WTC11 (cell line): ENCODE data around the gene MYO1A. TPM values are rescaled to one million over a fixed set of nuclear protein-coding genes. Genes with fewer than 3 reads are reported as not detected.
"Not testable (repeated sequence)": the region's sequence is repeated elsewhere in the genome, so short reads cannot be mapped to it uniquely, and the experiment has no call there.

Experiments
- ATAC-seq: fragments of 200-7000 bp; cut with Tn5 transposase; 2 replicates; pipeline ENCODE4 v1.10.0; 2021; ENCODE audit warnings: mild to moderate bottlenecking, moderate library complexity
- CTCF ChIA-PET: fragments of 300-600 bp; sonication (Branson Sonifier 250); formaldehyde crosslinking; loops from one replicate; lab custom pipeline; 2021; ENCODE audit warnings: antibody characterized with exemption; lab: Charles Lee
- POLR2A ChIA-PET: fragments of 350-600 bp; sonication (Branson Sonifier 250); formaldehyde crosslinking; loops from one replicate; lab custom pipeline; 2021; ENCODE audit warnings: antibody characterized with exemption; lab: Charles Lee
- DNase-seq: peaks from one replicate; pipeline ENCODE4 v3.0.0; 2021; ENCODE audit warnings: low spot score
- H3K27ac Mint-ChIP-seq: 2 replicates; pipeline ENCODE4 v1.8.0; 2021; ENCODE audit warnings: mixed read lengths
- H3K27me3 Mint-ChIP-seq: 2 replicates; pipeline ENCODE4 v1.8.0; 2021; ENCODE audit warnings: low read depth, mild to moderate bottlenecking, moderate library complexity, mixed read lengths
- H3K36me3 Mint-ChIP-seq: 2 replicates; pipeline ENCODE4 v1.8.0; 2021; ENCODE audit warnings: mixed read lengths
- H3K4me1 Mint-ChIP-seq: 2 replicates; pipeline ENCODE4 v1.8.0; 2022; ENCODE audit warnings: mixed read lengths
- H3K4me3 Mint-ChIP-seq: 2 replicates; pipeline ENCODE4 v1.8.0; 2021; ENCODE audit warnings: mild to moderate bottlenecking, moderate library complexity, mixed read lengths
- H3K9me3 Mint-ChIP-seq: 2 replicates; pipeline ENCODE4 v1.8.0; 2021; ENCODE audit warnings: mixed read lengths
- ATF1 ChIP-seq: sonication (generic); formaldehyde crosslinking; IDR thresholded peaks from 2 replicates; pipeline ENCODE4 v1.8.1; 2023; ENCODE audit warnings: mild to moderate bottlenecking, moderate library complexity, missing genetic modification reagents
- CDX4 ChIP-seq: fragments of 250-450 bp; sonication (Bioruptor Pico); IDR thresholded peaks from 2 replicates; pipeline ENCODE4 v1.9.0; 2021; ENCODE audit warnings: moderate library complexity, mild to moderate bottlenecking, inconsistent platforms, borderline replicate concordance
- CREB1 ChIP-seq: sonication (generic); formaldehyde crosslinking; IDR thresholded peaks from 2 replicates; pipeline ENCODE4 v1.8.0; 2023; ENCODE audit warnings: mild to moderate bottlenecking, missing genetic modification reagents
- EMX1 ChIP-seq: fragments of 250-450 bp; sonication (Bioruptor Pico); IDR thresholded peaks from 2 replicates; pipeline ENCODE4 v1.8.0; 2021; ENCODE audit warnings: mild to moderate bottlenecking
- ESRRA ChIP-seq: sonication (generic); formaldehyde crosslinking; IDR thresholded peaks from 2 replicates; pipeline ENCODE4 v1.8.1; 2022; ENCODE audit warnings: mild to moderate bottlenecking, missing genetic modification reagents, borderline replicate concordance
- GTF2I ChIP-seq: fragments of 250-450 bp; sonication (Bioruptor Pico); conservative IDR thresholded peaks from 2 replicates; pipeline ENCODE4 v1.4.0; 2021; ENCODE audit warnings: mild to moderate bottlenecking
- NFYB ChIP-seq: sonication (generic); formaldehyde crosslinking; conservative IDR thresholded peaks from 2 replicates; pipeline ENCODE4 v1.8.0; 2022; ENCODE audit warnings: low read depth, missing genetic modification reagents
- NR2C2 ChIP-seq: sonication (generic); formaldehyde crosslinking; IDR thresholded peaks from 2 replicates; pipeline ENCODE4 v1.8.0; 2022; ENCODE audit warnings: mild to moderate bottlenecking, missing genetic modification reagents
- SMAD4 ChIP-seq: sonication (generic); formaldehyde crosslinking; IDR thresholded peaks from 2 replicates; pipeline ENCODE4 v1.8.0; 2022; ENCODE audit warnings: mild to moderate bottlenecking, missing genetic modification reagents
- USF2 ChIP-seq: sonication (generic); formaldehyde crosslinking; IDR thresholded peaks from 2 replicates; pipeline ENCODE4 v1.8.1; 2023; ENCODE audit warnings: mild to moderate bottlenecking, missing genetic modification reagents, moderate library complexity
- ZNF317 ChIP-seq: sonication (generic); formaldehyde crosslinking; IDR thresholded peaks from 2 replicates; pipeline ENCODE4 v1.8.1; 2023; ENCODE audit warnings: low read depth, mild to moderate bottlenecking, moderate library complexity, missing genetic modification reagents, borderline replicate concordance
- ZNF671 ChIP-seq: fragments of 250-450 bp; sonication (Bioruptor Pico); IDR thresholded peaks from 2 replicates; pipeline ENCODE4 v1.8.0; 2021; ENCODE audit warnings: mild to moderate bottlenecking
- ZSCAN18 ChIP-seq: fragments of 250-450 bp; sonication (Bioruptor Pico); IDR thresholded peaks from 2 replicates; pipeline ENCODE4 v2.1.2; 2022; ENCODE audit warnings: mild to moderate bottlenecking, moderate library complexity
- total RNA-seq: library from RNA; stranded (reverse); gene quantifications from 3 replicates; pipeline ENCODE4 v1.2.3, GENCODE V29; 2021
- TF ChIP-seq, protein P1 (sequence below): sonication (generic); formaldehyde crosslinking; IDR thresholded peaks from 2 replicates; pipeline ENCODE4 v1.8.0; 2022; ENCODE audit warnings: mild to moderate bottlenecking, missing genetic modification reagents
- TF ChIP-seq, protein P2 (sequence below): sonication (generic); formaldehyde crosslinking; IDR thresholded peaks from 2 replicates; pipeline ENCODE4 v1.8.1; 2023; ENCODE audit warnings: mild to moderate bottlenecking, missing genetic modification reagents, borderline replicate concordance
- TF ChIP-seq, protein P3 (sequence below): sonication (generic); formaldehyde crosslinking; conservative IDR thresholded peaks from 2 replicates; pipeline ENCODE4 v1.8.1; 2023; ENCODE audit warnings: mild to moderate bottlenecking, low read depth, missing genetic modification reagents, moderate library complexity

Gene MYO1A
- total RNA-seq, 1 experiment from 2014 or later = 0.87 TPM

GRCh38 chr12:57025196-57025595 is 24.7 kb downstream of the MYO1A start:
- ChIA-PET CTCF (interaction anchor here (1.3 to 2.0 kb wide), 4 partner anchors 24 to 102 kb away, joined by 4 to 8 read pairs (median 6); no protein-coding TSS in a partner anchor), POLR2A (no interaction called here)
- peaks cover 3% of the 10 kb centered on the region; the same call in 1 of the 2 replicates for H3K27me3 Mint-ChIP-seq

DNA sequence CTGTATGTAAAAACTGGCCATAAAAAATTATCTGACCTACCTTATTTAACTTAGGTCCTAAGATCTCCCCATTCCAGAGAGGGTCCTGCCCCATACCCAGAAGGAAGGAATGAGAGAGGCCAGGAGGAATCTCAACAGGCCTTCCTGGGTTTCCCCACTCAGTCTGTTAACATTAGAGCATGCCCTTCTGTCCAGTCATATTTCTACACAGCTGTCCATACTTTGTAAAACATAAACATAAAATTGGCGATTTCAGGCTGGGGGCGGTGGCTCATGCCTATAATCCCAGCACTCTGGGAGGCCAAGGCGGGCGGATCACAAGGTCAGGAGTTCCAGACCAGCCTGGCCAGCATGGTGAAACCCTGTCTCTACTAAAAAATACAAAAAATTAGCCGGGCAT is 27.6 kb downstream of the MYO1A start:
- POLR2A ChIA-PET, H3K36me3 Mint-ChIP-seq, H3K4me1 Mint-ChIP-seq, ATAC-seq, H3K4me3 Mint-ChIP-seq, H3K27me3 Mint-ChIP-seq, DNase-seq, H3K27ac Mint-ChIP-seq, H3K9me3 Mint-ChIP-seq: not testable (repeated sequence)
- CTCF ChIA-PET = interaction anchor here (1.1 kb wide), 1 partner anchor 9 kb away, joined by 4 read pairs; no protein-coding TSS in a partner anchor

More at GRCh38 chr12:57025196-57025595, 24.7 kb downstream of the MYO1A start:
- H3K36me3 Mint-ChIP-seq = no peaks in the 10 kb centered on the region
- H3K4me3 Mint-ChIP-seq = no peak overlapping the region
- peaks cover 8% of the 10 kb centered on the region for H3K4me1 Mint-ChIP-seq
- TF ChIP-seq CDX4 (CRISPR knock-in tag) = no peak
- TF ChIP-seq ESRRA (CRISPR knock-in tag) = no peak
- TF ChIP-seq CREB1 = no peak
- TF ChIP-seq ATF1 (CRISPR knock-in tag) = no peak
- TF ChIP-seq SMAD4 (CRISPR knock-in tag) = no peak
- TF ChIP-seq, protein P1, sequence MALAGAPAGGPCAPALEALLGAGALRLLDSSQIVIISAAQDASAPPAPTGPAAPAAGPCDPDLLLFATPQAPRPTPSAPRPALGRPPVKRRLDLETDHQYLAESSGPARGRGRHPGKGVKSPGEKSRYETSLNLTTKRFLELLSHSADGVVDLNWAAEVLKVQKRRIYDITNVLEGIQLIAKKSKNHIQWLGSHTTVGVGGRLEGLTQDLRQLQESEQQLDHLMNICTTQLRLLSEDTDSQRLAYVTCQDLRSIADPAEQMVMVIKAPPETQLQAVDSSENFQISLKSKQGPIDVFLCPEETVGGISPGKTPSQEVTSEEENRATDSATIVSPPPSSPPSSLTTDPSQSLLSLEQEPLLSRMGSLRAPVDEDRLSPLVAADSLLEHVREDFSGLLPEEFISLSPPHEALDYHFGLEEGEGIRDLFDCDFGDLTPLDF (CRISPR knock-in tag) = no peak
- TF ChIP-seq NFYB (CRISPR knock-in tag) = no peak
- TF ChIP-seq ZNF317 (CRISPR knock-in tag) = no peak
- no peak for TF ChIP-seq EMX1
- no peak for TF ChIP-seq ZNF671 (CRISPR knock-in tag)
- no peak for TF ChIP-seq USF2 (CRISPR knock-in tag)
- no peak for TF ChIP-seq NR2C2 (CRISPR knock-in tag)
- TF ChIP-seq, protein P2, sequence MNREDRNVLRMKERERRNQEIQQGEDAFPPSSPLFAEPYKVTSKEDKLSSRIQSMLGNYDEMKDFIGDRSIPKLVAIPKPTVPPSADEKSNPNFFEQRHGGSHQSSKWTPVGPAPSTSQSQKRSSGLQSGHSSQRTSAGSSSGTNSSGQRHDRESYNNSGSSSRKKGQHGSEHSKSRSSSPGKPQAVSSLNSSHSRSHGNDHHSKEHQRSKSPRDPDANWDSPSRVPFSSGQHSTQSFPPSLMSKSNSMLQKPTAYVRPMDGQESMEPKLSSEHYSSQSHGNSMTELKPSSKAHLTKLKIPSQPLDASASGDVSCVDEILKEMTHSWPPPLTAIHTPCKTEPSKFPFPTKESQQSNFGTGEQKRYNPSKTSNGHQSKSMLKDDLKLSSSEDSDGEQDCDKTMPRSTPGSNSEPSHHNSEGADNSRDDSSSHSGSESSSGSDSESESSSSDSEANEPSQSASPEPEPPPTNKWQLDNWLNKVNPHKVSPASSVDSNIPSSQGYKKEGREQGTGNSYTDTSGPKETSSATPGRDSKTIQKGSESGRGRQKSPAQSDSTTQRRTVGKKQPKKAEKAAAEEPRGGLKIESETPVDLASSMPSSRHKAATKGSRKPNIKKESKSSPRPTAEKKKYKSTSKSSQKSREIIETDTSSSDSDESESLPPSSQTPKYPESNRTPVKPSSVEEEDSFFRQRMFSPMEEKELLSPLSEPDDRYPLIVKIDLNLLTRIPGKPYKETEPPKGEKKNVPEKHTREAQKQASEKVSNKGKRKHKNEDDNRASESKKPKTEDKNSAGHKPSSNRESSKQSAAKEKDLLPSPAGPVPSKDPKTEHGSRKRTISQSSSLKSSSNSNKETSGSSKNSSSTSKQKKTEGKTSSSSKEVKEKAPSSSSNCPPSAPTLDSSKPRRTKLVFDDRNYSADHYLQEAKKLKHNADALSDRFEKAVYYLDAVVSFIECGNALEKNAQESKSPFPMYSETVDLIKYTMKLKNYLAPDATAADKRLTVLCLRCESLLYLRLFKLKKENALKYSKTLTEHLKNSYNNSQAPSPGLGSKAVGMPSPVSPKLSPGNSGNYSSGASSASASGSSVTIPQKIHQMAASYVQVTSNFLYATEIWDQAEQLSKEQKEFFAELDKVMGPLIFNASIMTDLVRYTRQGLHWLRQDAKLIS (CRISPR knock-in tag) = no peak
- TF ChIP-seq, protein P3, sequence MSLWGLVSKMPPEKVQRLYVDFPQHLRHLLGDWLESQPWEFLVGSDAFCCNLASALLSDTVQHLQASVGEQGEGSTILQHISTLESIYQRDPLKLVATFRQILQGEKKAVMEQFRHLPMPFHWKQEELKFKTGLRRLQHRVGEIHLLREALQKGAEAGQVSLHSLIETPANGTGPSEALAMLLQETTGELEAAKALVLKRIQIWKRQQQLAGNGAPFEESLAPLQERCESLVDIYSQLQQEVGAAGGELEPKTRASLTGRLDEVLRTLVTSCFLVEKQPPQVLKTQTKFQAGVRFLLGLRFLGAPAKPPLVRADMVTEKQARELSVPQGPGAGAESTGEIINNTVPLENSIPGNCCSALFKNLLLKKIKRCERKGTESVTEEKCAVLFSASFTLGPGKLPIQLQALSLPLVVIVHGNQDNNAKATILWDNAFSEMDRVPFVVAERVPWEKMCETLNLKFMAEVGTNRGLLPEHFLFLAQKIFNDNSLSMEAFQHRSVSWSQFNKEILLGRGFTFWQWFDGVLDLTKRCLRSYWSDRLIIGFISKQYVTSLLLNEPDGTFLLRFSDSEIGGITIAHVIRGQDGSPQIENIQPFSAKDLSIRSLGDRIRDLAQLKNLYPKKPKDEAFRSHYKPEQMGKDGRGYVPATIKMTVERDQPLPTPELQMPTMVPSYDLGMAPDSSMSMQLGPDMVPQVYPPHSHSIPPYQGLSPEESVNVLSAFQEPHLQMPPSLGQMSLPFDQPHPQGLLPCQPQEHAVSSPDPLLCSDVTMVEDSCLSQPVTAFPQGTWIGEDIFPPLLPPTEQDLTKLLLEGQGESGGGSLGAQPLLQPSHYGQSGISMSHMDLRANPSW = no peak
- TF ChIP-seq ZSCAN18 = no peak
- TF ChIP-seq GTF2I (CRISPR knock-in tag) = no peak
- TF ChIP-seq, all 79 proteins: peak for 0
- ATAC-seq (no peak), DNase-seq (no peak)
- no peak overlapping the region for H3K27ac Mint-ChIP-seq
- no peaks in the 10 kb centered on the region for H3K9me3 Mint-ChIP-seq
